SHP77 (cell line): ENCODE measurements around the gene DNAH3.

Experiments
- DNase-seq, 2 experiments: peaks; one replicate each; lab custom pipeline; 2025; lab: John Stamatoyannopoulos, UW

The DNAH3 gene

DNA sequence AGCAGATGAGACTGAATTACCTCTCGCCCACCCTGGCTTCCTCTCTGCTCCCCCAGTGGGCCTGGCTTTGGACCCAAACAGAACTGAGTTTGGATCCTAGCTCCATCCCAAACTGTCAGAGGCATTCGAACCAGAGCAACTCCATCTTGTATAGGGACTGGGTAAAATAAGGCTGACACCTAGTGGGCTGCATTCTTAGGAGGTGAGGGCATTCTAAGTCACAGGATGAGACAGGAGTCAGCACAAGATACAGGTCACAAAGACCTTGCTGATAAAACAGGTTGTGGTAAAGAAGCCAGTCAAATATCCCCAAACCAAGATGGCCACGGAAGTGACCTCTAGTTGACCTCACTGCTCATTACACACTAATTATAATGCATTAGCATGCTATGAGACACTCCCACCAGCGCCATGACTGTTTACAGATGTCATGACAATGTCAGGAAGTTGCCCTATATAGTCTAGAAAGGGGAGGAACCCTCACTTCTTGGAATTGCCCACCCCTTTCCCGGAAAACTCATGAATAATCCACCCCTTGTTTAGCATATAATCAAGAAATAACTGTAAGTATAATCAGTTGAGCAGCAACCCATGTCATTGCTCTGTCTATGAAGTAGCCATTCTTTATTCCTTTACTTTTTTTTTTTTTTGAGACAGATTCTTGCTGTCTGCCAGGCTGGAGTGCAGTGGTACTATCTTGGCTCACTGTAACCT lies 205.6 kb downstream of the DNAH3 start:
- no peak for DNase-seq

DNA sequence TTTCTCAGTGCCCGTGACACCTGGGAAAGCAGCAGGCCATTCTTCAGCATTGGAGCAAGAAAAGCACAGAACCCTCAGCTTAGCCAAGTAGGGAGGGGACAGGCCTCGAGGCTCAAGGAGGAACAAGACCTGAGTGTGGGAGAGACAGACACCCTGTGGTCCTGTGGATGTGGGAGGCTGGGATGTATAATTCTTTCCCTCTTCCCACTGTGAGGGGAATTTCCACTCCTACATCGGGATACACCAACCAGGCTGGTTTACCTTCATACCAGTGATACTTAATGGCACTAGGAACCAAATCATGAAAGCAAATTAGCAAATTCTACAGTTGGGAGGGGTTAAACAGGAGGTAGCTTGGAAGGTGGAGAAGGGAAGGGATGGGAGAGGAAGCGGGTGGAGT lies 208.4 kb downstream of the DNAH3 start:
- DNase-seq = no peak

DNA sequence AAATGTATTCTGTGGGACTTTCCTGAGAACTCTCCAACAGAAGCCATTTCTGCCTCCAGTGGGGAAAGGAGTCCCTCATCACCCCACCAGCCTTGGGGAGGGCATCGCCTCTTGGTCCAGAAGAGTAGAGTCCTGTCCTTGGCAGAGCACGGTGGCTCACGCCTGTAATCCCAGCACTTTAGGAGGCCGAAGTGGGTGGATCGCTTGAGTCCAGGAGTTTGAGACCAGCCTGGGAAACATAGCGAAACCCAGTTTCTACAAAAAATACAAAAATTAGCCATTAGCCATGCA lies 209.1 kb downstream of the DNAH3 start:
- DNase-seq = no peak

DNA sequence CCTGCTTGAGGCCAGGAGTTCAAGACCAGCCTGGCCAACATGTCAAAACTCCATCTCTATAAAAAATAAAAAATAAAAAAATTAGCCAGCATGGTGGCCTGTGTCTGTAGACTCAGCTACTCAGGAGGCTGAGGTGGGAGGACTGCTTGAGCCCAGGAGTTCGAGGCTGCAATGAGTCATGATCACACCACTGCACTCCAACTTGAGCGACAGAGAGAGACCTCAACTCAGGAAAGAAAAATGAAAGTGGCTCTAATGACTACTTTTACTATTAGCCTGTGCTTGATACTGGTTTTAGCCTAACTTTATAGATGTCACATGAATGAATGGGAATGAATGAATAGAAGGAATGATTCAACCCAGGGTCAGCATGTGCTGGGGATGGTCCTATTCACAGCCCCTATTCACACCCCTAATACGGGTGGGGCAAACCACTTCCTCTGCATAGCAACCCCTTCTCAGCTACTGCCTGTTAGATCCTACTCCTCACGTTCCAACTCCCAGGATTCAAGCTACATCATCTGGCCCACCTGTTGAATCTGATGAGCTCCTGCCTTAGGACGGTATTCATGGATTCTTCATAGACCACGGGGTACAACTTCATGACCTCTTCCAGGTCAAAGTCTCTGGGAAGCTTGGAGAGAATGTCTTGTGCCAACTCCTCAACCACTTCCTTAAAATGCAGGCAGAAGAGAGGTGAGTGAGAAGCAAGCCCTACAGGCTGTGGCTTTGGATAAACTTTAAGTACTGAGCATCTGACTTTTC lies 209.6 kb downstream of the DNAH3 start:
- no peak for DNase-seq

DNA sequence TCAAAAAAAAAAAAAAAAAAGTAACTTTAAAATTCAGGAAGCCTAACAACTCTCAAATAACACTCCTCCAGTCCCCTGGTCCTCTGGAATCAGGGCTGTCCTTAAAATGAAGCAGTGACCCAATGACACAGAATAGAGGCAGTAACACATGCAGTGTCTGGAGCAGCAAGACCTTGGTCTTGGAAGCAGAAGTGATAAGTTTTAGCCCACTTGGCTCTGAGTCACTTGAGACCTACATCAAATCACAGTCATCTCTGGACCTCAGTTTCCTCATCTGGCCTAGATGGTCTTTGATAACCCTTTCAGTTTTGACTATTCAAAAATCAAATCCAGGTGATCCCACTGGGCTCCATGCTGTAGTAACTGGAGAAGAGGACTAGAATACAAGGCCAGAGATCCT lies 211.0 kb downstream of the DNAH3 start:
- DNase-seq = no peak

DNA sequence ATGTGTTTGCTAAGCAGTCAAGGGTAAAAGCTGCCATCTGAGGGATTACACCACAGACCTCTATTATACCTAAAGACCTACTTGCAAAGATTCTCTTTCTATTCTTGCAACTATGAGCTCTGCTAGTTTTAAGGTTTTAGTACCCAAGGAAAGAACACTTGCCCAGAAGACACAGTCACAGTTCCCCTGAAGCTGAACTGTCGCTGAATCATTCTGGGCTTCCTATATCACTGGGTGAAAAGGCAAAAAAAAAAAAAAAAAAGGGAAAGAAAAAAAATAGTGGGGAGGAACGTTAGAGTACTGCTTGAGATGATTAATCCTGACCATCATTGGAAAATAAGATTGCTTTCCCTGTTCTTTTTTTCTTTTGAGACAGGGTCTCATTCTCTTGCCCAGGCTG lies 212.2 kb downstream of the DNAH3 start:
- DNase-seq = no peak

DNA sequence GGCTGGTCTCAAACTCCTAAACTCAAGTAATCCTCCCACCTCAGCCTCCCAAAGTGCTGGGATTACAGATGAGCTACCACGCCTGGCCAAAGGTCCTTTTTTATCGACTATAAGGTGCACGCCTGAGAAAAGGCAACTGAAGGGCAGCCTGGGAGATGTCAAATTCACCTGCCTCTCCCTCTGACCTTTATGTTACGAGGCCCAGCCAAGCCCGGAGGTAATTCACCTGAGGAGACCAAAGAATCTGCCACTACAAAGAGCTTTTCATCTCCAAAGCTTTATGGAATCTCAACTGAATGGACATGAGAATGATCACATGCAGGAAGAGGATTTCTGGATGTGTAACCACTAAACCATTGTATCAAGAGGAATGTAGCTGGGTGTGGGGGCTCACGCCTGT lies 212.9 kb downstream of the DNAH3 start:
- DNase-seq = no peak

DNA sequence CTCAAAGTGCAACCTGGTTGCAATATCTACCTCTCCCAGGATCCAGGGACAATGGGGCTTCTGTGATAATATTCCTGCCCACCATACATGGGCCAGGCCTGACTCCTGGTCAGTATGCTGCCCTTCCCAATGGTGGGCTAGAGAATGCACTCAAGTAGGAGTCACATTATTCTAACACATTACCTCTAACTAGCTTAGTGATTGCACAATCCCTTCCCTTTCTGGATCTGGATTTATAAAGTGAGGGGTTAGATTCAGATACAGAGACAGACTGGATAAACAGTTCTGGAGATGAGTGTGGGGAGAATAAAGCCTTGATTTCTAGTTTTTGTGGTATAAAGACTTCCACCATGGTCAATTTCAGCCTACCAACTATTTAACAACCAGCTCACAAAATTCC lies 217.1 kb downstream of the DNAH3 start:
- no peak for DNase-seq

DNA sequence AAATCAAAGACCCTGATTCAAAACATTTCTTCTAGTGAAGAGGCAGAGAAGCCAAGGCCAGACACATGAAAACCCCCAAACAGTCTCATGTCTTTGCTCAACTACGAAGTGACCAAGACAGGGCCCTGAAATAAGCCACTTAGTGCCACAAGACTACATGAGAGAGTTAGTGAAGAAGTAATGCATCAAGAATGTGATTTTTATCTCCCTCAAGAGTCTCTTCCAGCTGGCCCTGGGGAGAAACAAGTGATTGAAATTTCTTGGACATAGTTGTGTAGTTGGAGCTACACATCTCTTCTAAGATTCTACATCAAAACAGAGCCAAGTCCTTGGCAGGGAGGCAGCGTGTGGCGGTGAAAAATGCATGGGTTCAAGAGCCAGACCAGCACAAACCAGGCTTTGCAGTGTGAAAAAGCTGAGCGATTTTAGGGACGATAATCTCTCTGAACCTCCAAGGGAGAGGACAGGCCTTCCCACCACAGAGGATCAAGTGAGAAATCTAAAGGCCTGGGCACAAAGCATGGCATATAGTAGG lies 219.5 kb downstream of the DNAH3 start:
- DNase-seq = no peak

DNA sequence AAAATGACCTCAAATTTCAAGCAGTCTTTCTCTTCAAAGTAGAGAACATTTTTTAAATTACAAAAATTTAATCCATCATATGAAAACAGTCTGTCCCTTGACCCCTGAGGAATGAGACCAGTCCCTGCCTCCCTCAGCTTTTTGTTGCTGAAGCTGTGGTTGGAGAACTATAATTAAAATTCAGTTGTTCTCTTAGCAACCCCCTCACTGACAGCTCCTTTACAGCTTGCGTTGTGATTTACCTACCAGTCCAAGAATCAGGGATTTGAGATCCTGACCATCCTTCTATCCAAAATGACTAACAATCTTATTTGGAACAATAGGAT lies 220.3 kb downstream of the DNAH3 start:
- DNase-seq = no peak

DNA sequence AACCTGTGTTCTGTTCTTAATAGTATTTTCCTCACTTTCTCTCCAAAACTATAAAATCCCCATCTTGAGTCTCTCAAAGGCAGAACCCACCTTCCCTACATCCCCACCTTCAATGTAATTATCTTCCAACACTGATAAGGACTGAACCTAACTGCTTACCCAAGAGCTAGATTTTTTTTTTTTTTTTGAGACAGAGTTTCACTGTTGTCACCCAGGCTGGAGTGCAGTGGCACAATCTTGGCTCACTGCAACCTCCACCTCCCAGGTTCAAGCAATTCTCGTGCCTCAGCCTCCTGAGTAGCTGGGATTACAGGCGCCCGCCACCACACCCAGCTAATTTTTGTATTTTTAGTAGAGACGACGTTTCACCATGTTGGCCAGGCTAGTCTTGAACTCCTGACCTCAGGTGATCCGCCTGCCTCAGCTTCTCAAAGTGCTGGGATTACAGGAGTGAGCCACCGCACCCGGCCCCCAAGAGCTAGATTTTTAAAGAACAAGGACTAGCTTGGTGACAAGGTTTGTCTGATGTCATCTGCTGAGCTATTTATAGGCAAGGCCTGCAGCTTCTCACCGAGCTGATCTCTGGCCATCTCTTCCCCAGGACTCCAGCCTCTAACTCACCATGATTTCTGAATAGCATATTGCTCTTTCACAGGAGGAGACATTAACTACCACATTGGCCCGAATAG lies 220.8 kb downstream of the DNAH3 start:
- DNase-seq = peak; percentile 9 to 45

DNA sequence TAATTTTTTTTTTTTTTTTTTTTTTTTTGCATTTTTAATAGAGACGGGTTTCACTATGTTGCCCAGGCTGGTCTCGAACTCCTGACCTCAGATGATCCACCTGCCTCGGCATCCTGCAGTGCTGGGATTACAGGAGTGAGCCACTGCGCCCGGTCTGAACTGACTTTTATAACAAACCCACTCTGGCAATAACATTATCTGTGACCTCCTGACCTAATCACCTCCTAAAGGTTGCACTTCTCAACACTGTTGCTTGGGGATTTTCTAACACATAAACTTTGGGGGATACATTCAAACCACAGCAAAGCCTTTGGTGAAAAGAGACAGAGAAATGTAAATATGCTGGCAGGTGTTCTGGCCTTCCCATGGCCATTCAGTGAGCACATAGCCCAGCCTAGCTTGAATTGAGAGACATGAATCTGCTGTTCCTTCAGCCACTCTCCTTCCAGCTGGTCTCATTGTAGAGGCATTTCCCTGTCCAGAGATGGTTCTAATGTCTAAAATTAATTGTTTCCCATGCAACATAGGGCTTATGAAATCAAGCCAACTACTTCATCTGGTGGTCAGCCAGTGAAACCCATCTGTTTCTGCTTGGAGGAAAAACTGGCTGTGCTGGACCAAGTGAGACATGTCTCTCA lies 221.8 kb downstream of the DNAH3 start:
- DNase-seq = peak; percentile 11 to 46

DNA sequence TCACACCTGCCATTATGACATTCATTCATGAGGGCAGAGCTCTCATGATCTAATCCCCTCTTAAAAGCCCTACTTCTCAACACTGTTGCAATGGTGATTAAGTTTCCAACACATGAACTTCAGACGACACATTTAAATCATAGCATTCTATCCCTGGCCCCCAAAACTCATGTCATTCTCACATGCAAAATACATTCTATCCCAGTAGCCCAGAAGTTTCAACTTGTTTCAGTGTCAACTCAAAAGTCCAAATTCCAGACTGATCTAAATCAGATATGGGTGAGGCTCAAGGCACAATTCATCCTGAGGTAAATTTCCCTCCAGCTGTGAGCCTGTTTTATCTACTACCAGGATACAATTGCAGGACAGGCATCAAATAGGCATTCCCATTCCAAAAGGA lies 224.9 kb downstream of the DNAH3 start:
- no peak for DNase-seq

DNA sequence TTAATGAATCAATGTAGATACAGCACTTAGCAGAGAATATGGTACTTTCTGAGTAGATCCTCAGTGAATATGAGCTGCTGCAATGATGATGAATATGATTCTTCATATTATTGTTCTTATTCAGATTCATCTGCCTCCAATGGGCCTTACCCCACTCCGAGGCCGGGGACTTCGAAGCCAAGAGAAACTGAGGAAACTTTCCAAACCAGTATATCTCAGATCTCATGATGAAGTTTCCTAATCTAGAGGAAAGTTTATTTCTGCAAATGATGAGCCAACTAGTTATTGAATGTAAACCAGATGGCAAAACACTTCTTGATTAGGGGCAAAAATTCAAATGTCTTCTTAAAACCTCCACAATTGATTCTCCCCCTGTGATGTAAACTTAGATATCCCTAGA lies 226.8 kb downstream of the DNAH3 start:
- DNase-seq = no peak

DNA sequence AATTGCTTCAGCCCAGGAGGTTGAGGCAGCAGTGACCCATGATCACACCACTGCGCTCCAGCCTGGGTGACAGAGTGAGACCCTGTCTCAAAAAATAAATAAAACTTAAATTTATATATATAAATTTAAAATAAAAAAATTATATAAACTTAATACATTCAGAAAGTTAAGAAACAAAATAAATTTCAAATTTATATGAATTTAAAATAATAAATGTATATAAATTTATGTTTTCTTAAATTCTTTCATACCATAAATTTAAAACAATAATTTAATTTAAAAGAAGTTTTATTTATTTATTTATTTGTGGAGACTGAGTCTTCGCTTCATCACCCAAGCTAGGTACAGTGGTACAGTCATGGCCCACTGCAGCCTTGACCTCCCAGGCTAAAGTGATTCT lies 229.8 kb downstream of the DNAH3 start:
- DNase-seq = no peak

DNA sequence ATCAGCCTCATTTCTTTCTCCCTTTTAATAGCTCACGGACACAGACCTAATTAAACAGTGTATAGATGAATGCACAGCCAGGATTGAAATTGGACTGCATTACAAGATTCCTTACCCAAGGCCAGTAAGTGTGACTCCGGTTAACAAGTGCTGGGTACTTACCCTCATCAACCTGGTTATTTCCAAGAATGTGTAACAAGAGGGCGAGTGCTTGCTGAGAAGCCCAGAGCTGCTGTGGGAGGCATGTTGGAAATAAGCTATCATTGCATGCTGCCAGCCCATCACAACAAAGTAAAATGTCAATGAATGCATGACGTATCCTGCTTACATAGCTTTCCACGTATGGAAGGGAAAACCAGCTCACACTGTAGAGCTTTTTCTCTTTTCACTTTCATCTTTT lies 230.6 kb downstream of the DNAH3 start:
- no peak for DNase-seq

DNA sequence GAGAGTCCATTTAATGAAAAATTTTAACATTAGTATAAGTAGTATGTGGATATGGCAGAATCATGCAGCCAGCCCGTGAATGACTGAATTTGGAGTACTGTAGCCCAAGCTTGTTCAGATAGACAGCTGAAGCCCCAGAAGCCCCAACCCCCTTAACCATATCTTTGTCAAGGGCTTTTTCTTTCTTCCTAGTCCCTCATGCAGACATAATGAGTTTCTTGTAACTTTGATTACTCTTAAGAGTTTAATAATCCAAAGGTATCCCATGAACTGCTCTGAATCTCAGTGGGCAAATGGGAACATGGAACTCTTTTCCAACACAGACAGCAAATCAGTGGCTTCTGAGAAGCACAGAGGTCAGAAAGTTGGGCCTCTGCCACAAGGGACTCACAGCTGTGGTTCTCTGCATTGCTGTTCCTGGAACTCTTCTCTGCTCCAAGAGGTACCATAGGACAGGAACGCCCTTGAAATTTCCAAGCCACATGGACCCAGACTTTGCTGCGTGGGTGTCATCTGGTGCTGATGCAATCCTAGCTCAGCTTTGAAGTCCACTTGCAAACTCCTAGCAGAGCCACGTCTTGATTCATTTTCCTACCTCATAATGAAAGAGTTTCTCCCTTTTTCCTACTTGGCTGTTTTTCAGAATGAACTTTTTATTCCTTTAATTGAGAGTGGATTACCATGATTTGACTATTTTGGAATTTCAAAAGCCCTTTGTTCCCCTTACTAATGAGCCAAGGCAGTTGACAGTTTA lies 232.0 kb downstream of the DNAH3 start:
- DNase-seq = no peak

DNA sequence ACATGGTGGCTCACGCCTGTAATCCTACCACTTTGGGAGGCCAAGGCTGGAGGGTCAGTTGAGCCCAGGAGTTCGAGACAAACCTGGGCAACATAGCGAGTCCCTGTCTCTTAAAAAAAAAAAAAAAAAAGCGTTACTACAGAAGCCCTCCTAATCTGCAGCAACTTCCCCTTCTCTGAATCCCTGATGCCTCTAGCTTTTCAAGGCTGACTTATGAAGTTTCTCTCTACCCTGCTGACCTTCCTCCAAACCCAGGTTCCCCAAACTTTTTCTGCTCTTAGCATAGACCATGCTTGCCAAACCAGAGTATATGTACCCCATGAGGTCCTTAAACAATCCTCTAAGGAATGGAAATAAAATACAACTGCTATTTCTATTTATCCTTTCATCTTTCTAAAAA lies 233.7 kb downstream of the DNAH3 start:
- no peak for DNase-seq

DNA sequence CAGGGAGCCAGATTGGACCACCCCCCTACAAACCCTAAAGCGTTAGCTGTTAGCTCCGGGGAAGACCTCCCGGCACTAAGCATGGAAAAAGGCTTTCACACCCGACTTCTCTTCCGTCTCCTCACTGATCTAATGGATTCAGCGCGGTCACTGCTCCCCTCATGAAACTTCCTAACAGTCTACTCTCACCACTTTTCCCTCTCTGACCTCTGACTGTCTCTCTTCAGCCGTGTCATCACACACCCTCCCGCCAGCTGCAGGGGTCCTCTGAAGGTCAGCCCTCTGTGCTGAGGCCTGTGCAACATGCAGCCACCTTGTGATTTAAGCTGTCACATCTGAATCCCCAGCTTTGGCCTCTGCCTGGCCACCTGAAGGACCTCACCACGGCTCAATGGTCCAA lies 234.4 kb downstream of the DNAH3 start:
- peak in 1 of 2 experiments; percentile 7 for DNase-seq

DNA sequence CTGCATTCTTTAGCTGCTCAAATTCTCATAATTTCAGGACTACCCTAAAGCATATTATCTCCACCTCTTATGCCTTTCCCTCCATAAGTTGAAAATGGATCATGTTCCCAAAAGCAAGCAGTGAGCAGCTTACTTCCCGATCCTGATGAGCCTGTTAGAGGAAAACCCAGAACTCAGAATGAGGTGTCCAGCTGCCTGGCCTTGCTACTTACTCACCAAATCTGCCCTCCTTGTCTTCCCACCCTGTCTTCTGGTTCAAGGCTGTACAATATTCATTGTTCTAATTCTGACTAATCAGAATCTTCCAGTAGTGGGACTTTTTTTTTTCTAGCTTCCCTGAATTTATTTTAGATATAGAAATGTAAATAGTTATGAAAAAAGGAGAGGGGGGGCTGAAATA lies 239.3 kb downstream of the DNAH3 start:
- DNase-seq = no peak

DNA sequence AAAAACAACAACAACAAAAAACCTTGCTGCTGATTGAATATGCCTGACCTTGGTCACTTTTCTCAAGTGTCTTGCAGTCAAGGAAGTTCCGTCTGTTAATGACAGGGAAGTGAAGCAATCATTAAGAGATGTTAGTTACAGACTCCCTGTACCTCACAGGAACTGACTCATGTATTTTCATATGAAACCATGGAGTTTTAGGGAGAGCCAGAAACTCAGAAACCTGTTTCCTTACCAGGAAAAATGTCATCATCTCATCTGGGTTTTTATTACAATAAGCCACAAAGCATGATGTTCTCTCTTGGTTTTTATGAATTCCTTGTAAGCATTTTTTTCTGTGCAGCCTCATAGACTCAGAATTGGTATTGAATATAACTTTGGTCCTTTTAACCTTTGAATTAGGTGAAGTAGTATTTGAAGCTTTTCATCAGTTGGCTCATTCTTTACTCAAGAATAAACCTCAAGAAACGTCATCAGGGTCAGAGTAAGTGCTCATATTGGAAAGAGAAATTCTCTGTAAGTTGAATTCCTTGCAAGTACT lies 239.8 kb downstream of the DNAH3 start:
- no peak for DNase-seq
